Endothelial cell (in vitro differentiated cells): ENCODE measurements around the gene UBXN4. TPM values are rescaled to one million over a fixed set of nuclear protein-coding genes. Genes with fewer than 3 reads are reported as not detected.

Source experiments
- DNase-seq: peaks from one replicate; pipeline ENCODE4 v3.0.0; 2021; ENCODE audit warnings: low spot score
- H3K27ac Mint-ChIP-seq: one replicate; pipeline ENCODE4 v1.8.0; 2021; ENCODE audit warnings: mixed read lengths, inconsistent platforms; ENCODE audit not compliant: unreplicated experiment
- H3K27me3 Mint-ChIP-seq: one replicate; pipeline ENCODE4 v1.8.0; 2021; ENCODE audit warnings: mild to moderate bottlenecking, moderate library complexity, mixed read lengths, inconsistent platforms; ENCODE audit not compliant: unreplicated experiment
- H3K36me3 Mint-ChIP-seq: one replicate; pipeline ENCODE4 v1.8.0; 2021; ENCODE audit warnings: mild to moderate bottlenecking, low read depth, mixed read lengths, inconsistent platforms; ENCODE audit not compliant: unreplicated experiment
- H3K4me1 Mint-ChIP-seq: one replicate; pipeline ENCODE4 v1.8.0; 2021; ENCODE audit warnings: mild to moderate bottlenecking, mixed read lengths, inconsistent platforms; ENCODE audit not compliant: unreplicated experiment
- H3K4me3 Mint-ChIP-seq: one replicate; pipeline ENCODE4 v1.8.0; 2021; ENCODE audit warnings: mild to moderate bottlenecking, mixed read lengths, inconsistent platforms; ENCODE audit not compliant: unreplicated experiment
- H3K9me3 Mint-ChIP-seq: one replicate; pipeline ENCODE4 v1.8.0; 2021; ENCODE audit warnings: mixed read lengths, inconsistent platforms; ENCODE audit not compliant: unreplicated experiment
- total RNA-seq: library from RNA; stranded (reverse); fragmentation: NEBNext Ultra II Directional; extraction: Animal tissue kit (Norgen Biotek cat#: 25700); gene quantifications from one replicate; pipeline ENCODE4 v1.2.1, GENCODE V29; 2021; ENCODE audit not compliant: unreplicated experiment
- TF ChIP-seq, protein P1 (sequence below): fragments of 200-600 bp; sonication (generic); IDR thresholded peaks from one replicate; pipeline ENCODE4 v1.5.0; 2021; ENCODE audit warnings: antibody characterized with exemption; ENCODE audit not compliant: unreplicated experiment

The UBXN4 gene
- total RNA-seq, 1 donor from 2014 or later = 101 TPM

DNA sequence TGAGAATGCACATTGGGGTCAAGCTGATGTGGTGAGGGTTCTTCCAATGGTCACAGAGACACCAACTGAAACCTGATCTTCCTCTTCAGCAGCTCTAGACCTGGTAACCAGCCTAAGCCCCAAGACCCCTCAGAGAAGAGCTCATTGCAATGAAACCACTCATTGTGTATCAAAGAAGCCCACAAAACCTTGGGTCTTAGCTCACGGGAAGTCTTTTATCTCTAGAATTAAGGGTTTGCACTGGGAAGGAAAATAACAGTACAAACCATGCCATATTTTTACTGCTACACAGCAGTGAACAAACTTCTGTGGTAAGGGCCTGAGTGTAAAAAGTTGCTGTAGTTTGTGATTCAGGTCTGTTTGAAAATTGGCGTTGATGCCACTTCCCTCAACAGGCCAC is 8.6 kb upstream of the UBXN4 start:
- no peak overlapping the region for H3K27ac Mint-ChIP-seq
- H3K4me3 Mint-ChIP-seq = no peak overlapping the region
- H3K4me1 Mint-ChIP-seq = no peaks in the 10 kb centered on the region
- H3K36me3 Mint-ChIP-seq = no peaks in the 10 kb centered on the region
- peaks cover 2% of the 10 kb centered on the region for H3K27me3 Mint-ChIP-seq
- DNase-seq = no peak
- TF ChIP-seq, protein P1, sequence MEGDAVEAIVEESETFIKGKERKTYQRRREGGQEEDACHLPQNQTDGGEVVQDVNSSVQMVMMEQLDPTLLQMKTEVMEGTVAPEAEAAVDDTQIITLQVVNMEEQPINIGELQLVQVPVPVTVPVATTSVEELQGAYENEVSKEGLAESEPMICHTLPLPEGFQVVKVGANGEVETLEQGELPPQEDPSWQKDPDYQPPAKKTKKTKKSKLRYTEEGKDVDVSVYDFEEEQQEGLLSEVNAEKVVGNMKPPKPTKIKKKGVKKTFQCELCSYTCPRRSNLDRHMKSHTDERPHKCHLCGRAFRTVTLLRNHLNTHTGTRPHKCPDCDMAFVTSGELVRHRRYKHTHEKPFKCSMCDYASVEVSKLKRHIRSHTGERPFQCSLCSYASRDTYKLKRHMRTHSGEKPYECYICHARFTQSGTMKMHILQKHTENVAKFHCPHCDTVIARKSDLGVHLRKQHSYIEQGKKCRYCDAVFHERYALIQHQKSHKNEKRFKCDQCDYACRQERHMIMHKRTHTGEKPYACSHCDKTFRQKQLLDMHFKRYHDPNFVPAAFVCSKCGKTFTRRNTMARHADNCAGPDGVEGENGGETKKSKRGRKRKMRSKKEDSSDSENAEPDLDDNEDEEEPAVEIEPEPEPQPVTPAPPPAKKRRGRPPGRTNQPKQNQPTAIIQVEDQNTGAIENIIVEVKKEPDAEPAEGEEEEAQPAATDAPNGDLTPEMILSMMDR = no peak
- no peaks in the 10 kb centered on the region for H3K9me3 Mint-ChIP-seq

DNA sequence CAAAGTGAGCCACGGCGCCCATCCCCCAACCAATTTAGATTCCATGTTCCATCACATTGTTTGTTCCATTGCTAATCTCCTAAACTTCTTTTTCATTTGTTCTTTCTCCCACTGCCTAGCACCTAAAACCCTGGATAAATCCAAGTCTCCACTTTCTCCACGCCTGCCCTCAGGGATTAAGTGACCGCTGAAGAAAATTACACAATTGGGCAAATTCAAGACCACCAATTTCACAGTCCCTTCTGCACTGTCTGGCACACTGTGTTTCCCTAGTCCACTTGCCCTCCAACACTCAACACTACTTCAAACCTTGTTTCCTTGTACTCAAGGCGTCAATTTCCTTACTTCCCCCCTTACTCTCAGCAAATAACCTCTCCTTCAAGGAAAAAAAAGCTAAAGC is 5.1 kb upstream of the UBXN4 start:
- Mint-ChIP-seq H3K36me3 (no peaks in the 10 kb centered on the region), H3K4me1 (no peaks in the 10 kb centered on the region), H3K27me3 (peaks cover 2% of the 10 kb centered on the region), H3K9me3 (no peaks in the 10 kb centered on the region), H3K27ac (peak overlapping the region; percentile 14), H3K4me3 (no peak overlapping the region)
- TF ChIP-seq, protein P1 = no peak
- no peak for DNase-seq

DNA sequence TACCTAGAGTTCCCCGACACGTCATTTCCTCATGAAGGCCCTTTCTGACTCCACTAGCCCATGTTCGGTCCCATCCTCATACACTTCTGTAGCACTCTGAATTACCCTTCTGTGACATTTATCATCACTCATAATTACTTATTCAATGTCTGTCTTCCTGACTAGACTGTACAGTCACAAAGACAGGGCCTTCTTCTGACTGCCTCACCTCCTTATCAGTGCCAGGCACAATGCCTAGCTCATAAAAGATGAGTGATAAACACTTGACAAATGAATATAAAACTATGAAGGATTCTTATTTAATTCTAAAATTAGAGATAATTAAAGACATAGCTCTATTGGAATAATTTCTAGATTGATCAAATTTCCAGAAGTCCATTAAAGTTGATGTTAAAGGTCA is 1.4 kb upstream of the UBXN4 start:
- Mint-ChIP-seq H3K9me3 (no peaks in the 10 kb centered on the region), H3K36me3 (peaks cover 7% of the 10 kb centered on the region), H3K27me3 (peaks cover 7% of the 10 kb centered on the region), H3K4me3 (no peak overlapping the region), H3K27ac (no peak overlapping the region), H3K4me1 (peaks cover 18% of the 10 kb centered on the region)
- TF ChIP-seq, protein P1 = no peak
- no peak for DNase-seq

DNA sequence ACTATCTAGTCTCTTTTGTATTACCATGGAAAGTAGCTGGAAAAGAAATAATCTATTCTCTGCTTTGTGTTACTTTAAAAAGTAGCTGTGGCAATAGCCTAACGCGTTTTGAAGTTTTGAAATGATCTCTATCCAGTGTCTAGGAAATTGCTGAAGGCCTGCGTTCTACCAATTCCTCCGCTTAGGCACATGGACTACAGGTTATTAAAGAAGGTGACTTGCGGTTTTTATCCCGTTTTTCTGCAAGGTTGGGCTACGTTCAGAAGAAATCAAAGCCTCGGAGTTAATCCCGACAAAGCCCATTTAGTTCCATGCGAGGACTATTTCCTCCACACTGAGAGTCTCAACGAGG is 636 bp upstream of the UBXN4 start:
- DNase-seq = no peak
- H3K36me3 Mint-ChIP-seq = peaks cover 7% of the 10 kb centered on the region
- H3K27ac Mint-ChIP-seq = peak overlapping the region; percentile 77
- peaks cover 7% of the 10 kb centered on the region for H3K27me3 Mint-ChIP-seq
- TF ChIP-seq, protein P1 = no peak
- peak overlapping the region; percentile 87 for H3K4me3 Mint-ChIP-seq
- peaks cover 21% of the 10 kb centered on the region for H3K4me1 Mint-ChIP-seq
- H3K9me3 Mint-ChIP-seq = no peaks in the 10 kb centered on the region

DNA sequence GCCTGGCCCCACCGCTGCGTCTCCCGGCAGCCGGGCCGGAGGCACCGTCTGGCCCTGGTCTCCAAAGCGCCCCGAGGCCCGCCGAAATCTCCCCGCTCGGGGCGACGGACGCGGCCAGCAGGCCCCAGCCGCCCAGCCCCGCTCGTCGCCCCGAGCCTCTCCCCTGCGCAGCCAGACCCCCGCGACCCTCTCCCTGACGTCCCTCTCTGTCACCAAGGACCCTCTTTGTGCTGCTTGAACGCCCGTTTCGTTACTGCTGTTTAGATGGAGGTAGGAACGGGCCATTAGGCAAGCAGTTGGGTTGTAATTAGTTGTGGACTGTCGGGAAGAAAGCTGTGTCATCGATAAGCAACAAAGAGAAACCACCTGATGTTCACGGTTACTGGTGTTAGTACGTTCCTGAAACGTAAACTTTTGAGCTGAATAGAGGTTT is 686 bp downstream of the UBXN4 start:
- Mint-ChIP-seq H3K4me1 (peaks cover 30% of the 10 kb centered on the region), H3K9me3 (no peaks in the 10 kb centered on the region), H3K27me3 (peaks cover 7% of the 10 kb centered on the region), H3K27ac (peak overlapping the region; percentile 96), H3K4me3 (peak overlapping the region; percentile 97), H3K36me3 (peaks cover 15% of the 10 kb centered on the region)
- TF ChIP-seq, protein P1 = no peak
- DNase-seq = no peak
